HG02943 (cell line): ENCODE results near the gene SFT2D2.
"Not testable (repeated sequence)": the region's sequence is repeated elsewhere in the genome, so short reads cannot be mapped to it uniquely, and the experiment has no call there.

Experiments used
- ATAC-seq: cut with Tn5 transposase; IDR thresholded peaks from one replicate; pipeline ENCODE4 v1.9.1; 2021; ENCODE audit warnings: mild to moderate bottlenecking, low read depth, moderate library complexity; ENCODE audit not compliant: unreplicated experiment

Gene SFT2D2

GRCh38 chr1:168225476-168226190, at the start of gene SFT2D2:
SFT2D2 (plus strand) TSS chr1:168226004; CDS start chr1:168226080, 76 bp downstream.
- peak; percentile 78 for ATAC-seq

GRCh38 chr1:168178227-168178637, 47.6 kb upstream of the SFT2D2 start:
- ATAC-seq: no peak

- ATAC-seq: peak; percentile 96
Measured at GRCh38 chr1:168178638-168179437, 47.0 kb upstream of the SFT2D2 start, which contains the start of gene TIPRL. TIPRL (plus strand) TSS chr1:168178962; CDS start chr1:168179078, 116 bp downstream.

GRCh38 chr1:168179438-168180147, 46.2 kb upstream of the SFT2D2 start:
- ATAC-seq: no peak

GRCh38 chr1:168180148-168180524, 45.7 kb upstream of the SFT2D2 start:
- no peak for ATAC-seq

- not testable (repeated sequence) for ATAC-seq
Measured at GRCh38 chr1:168181063-168181720, 44.6 kb upstream of the SFT2D2 start.

GRCh38 chr1:168187177-168187576, 38.6 kb upstream of the SFT2D2 start:
- no peak for ATAC-seq

- no peak for ATAC-seq
Measured at GRCh38 chr1:168190403-168190802, 35.4 kb upstream of the SFT2D2 start.

- ATAC-seq: no peak
Measured at GRCh38 chr1:168195199-168196135, 30.3 kb upstream of the SFT2D2 start.

GRCh38 chr1:168199056-168199455, 26.7 kb upstream of the SFT2D2 start:
- no peak for ATAC-seq

- ATAC-seq: no peak
Measured at GRCh38 chr1:168202941-168203654, 22.7 kb upstream of the SFT2D2 start.

- ATAC-seq: no peak
Measured at GRCh38 chr1:168206111-168206510, 19.7 kb upstream of the SFT2D2 start.

GRCh38 chr1:168207673-168208072, 18.1 kb upstream of the SFT2D2 start:
- ATAC-seq: not testable (repeated sequence)

GRCh38 chr1:168210312-168210711, 15.5 kb upstream of the SFT2D2 start:
- ATAC-seq: no peak

GRCh38 chr1:168213349-168213748, 12.5 kb upstream of the SFT2D2 start:
- ATAC-seq: no peak

GRCh38 chr1:168216171-168216570, 9.6 kb upstream of the SFT2D2 start:
- ATAC-seq: no peak

- no peak for ATAC-seq
Measured at GRCh38 chr1:168217664-168218063, 8.1 kb upstream of the SFT2D2 start.

- no peak for ATAC-seq
Measured at GRCh38 chr1:168218658-168219057, 7.1 kb upstream of the SFT2D2 start.

- ATAC-seq: no peak
Measured at GRCh38 chr1:168220470-168220871, 5.3 kb upstream of the SFT2D2 start.
